ENCODE data around the gene PRDM2. TPM values are rescaled to one million over a fixed set of nuclear protein-coding genes. Genes with fewer than 3 reads are reported as not detected.
"Not testable (repeated sequence)": the region's sequence is repeated elsewhere in the genome, so short reads cannot be mapped to it uniquely, and the experiment has no call there.

The PRDM2 gene
- total and polyA plus RNA-seq, 2 donors (not counting 1 experiment from before 2014, with no cell fraction given) = 9.1 to 11.6 TPM

GRCh38 chr1:13714851-13715250, 14.9 kb downstream of the PRDM2 start:
- Histone ChIP-seq H3K27ac (ENCODE audit: insufficient read depth, low read length) (no peak overlapping the region), H3K9ac (ENCODE audit: insufficient read depth, low read length) (no peak overlapping the region), H2AFZ (ENCODE audit: low read length) (no peak overlapping the region), H3K27me3 (ENCODE audit: control insufficient read depth, insufficient read depth, low read length) (no peaks in the 10 kb centered on the region), H3K36me3 (ENCODE audit: control insufficient read depth, insufficient read depth, low read length) (no peaks in the 10 kb centered on the region), H3K4me3 (replicated peaks in 1 of 4; ENCODE audit: control extremely low read depth in 1 of 4, insufficient read depth in 1 of 4, low read depth in 3 of 4, low read length in 4 of 4) (no peak overlapping the region), H3K79me2 (ENCODE audit: control insufficient read depth, insufficient read depth, low read length) (no peaks in the 10 kb centered on the region), H3K9me3 (ENCODE audit: control insufficient read depth, insufficient read depth, low read depth, low read length) (no peaks in the 10 kb centered on the region), H4K20me1 (ENCODE audit: control insufficient read depth, extremely low read depth, insufficient read depth, low read length) (no peaks in the 10 kb centered on the region), H3K4me2 (ENCODE audit: extremely low read depth, insufficient read depth, low read length) (no peak overlapping the region), H3K4me1 (ENCODE audit: control insufficient read depth, extremely low read depth, insufficient read depth, low read length) (no peaks in the 10 kb centered on the region)
- no peak for TF ChIP-seq EZH2 (IDR thresholded peaks at IDR 0.05; ENCODE audit: low read length, missing control alignments)
- TF ChIP-seq, protein P1, sequence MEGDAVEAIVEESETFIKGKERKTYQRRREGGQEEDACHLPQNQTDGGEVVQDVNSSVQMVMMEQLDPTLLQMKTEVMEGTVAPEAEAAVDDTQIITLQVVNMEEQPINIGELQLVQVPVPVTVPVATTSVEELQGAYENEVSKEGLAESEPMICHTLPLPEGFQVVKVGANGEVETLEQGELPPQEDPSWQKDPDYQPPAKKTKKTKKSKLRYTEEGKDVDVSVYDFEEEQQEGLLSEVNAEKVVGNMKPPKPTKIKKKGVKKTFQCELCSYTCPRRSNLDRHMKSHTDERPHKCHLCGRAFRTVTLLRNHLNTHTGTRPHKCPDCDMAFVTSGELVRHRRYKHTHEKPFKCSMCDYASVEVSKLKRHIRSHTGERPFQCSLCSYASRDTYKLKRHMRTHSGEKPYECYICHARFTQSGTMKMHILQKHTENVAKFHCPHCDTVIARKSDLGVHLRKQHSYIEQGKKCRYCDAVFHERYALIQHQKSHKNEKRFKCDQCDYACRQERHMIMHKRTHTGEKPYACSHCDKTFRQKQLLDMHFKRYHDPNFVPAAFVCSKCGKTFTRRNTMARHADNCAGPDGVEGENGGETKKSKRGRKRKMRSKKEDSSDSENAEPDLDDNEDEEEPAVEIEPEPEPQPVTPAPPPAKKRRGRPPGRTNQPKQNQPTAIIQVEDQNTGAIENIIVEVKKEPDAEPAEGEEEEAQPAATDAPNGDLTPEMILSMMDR (conservative IDR thresholded peaks at IDR 0.05 in 1 of 2, IDR thresholded peaks at IDR 0.05 in 1 of 2; ENCODE audit: low read depth in 1 of 2, low read length in 2 of 2) = peak in 1 of 2 donors; percentile 22
- peak in 1 of 2 donors; percentile 8 for DNase-seq (ENCODE audit: low read depth in 2 of 2)

- H3K9ac ChIP-seq (ENCODE audit: insufficient read depth, low read length) = not testable (repeated sequence)
These were observed 15.8 kb downstream of the PRDM2 start for GRCh38 chr1:13715616-13716287.

DNA sequence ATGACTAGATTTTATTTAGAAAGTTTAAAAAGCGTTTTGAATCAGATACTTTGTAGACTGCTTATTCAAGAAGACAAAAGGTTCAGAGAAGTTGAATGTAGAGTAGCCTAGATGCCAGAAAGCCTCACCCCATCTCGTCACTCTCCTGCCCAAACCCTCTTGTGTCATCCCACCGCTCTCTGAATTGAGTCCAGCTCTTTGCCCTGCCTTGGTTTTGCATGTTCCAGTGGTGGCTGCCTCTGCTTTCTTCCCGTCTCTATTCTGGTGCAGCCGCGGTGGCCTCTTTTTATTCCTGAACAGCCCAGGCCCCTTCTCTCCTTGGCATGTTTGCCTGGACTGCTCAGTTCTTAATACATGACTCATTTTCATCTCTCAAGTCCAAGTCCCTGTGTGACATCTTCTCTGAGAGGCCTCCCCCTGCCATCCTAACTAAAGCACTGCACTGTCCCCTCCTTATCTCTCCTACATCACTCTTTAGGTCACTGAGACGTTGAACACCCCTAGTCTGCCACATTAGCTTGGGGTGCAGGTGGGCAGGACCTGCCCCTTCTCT, 22.9 kb downstream of the PRDM2 start:
- Histone ChIP-seq H3K9ac (ENCODE audit: insufficient read depth, low read length) (no peak overlapping the region), H3K27me3 (ENCODE audit: control insufficient read depth, insufficient read depth, low read length) (no peaks in the 10 kb centered on the region), H3K27ac (ENCODE audit: insufficient read depth, low read length) (no peak overlapping the region), H3K79me2 (ENCODE audit: control insufficient read depth, insufficient read depth, low read length) (no peaks in the 10 kb centered on the region), H3K4me3 (replicated peaks in 1 of 4; ENCODE audit: control extremely low read depth in 1 of 4, insufficient read depth in 1 of 4, low read depth in 3 of 4, low read length in 4 of 4) (no peak overlapping the region), H3K4me2 (ENCODE audit: extremely low read depth, insufficient read depth, low read length) (no peak overlapping the region), H3K9me3 (ENCODE audit: control insufficient read depth, insufficient read depth, low read depth, low read length) (no peaks in the 10 kb centered on the region), H2AFZ (ENCODE audit: low read length) (no peak overlapping the region), H3K4me1 (ENCODE audit: control insufficient read depth, extremely low read depth, insufficient read depth, low read length) (no peaks in the 10 kb centered on the region), H4K20me1 (ENCODE audit: control insufficient read depth, extremely low read depth, insufficient read depth, low read length) (no peaks in the 10 kb centered on the region), H3K36me3 (ENCODE audit: control insufficient read depth, insufficient read depth, low read length) (no peaks in the 10 kb centered on the region)
- DNase-seq (ENCODE audit: low read depth in 2 of 2) = peak in 1 of 2 donors; percentile 18
- no peak for TF ChIP-seq EZH2 (IDR thresholded peaks at IDR 0.05; ENCODE audit: low read length, missing control alignments)
- TF ChIP-seq, protein P1 (conservative IDR thresholded peaks at IDR 0.05 in 1 of 2, IDR thresholded peaks at IDR 0.05 in 1 of 2; ENCODE audit: low read depth in 1 of 2, low read length in 2 of 2) = no peak

More at GRCh38 chr1:13715616-13716287, 15.8 kb downstream of the PRDM2 start:
- not testable (repeated sequence) for H3K4me3 ChIP-seq (replicated peaks in 1 of 4; ENCODE audit: control extremely low read depth in 1 of 4, insufficient read depth in 1 of 4, low read depth in 3 of 4, low read length in 4 of 4); H3K9me3 ChIP-seq (ENCODE audit: control insufficient read depth, insufficient read depth, low read depth, low read length); H3K4me2 ChIP-seq (ENCODE audit: extremely low read depth, insufficient read depth, low read length); H3K36me3 ChIP-seq (ENCODE audit: control insufficient read depth, insufficient read depth, low read length); H4K20me1 ChIP-seq (ENCODE audit: control insufficient read depth, extremely low read depth, insufficient read depth, low read length); H3K27me3 ChIP-seq (ENCODE audit: control insufficient read depth, insufficient read depth, low read length); H2AFZ ChIP-seq (ENCODE audit: low read length); H3K79me2 ChIP-seq (ENCODE audit: control insufficient read depth, insufficient read depth, low read length); H3K27ac ChIP-seq (ENCODE audit: insufficient read depth, low read length); H3K4me1 ChIP-seq (ENCODE audit: control insufficient read depth, extremely low read depth, insufficient read depth, low read length)
- peak in 1 of 2 donors; percentile 82 for DNase-seq (ENCODE audit: low read depth in 2 of 2)
